Hepatocyte (in vitro differentiated cells): Measurements from ENCODE around the gene CCDC150. TPM values are rescaled to one million over a fixed set of nuclear protein-coding genes. Genes with fewer than 3 reads are reported as not detected.
"Not testable (repeated sequence)": the region's sequence is repeated elsewhere in the genome, so short reads cannot be mapped to it uniquely, and the experiment has no call there.

Source experiments
- DNase-seq: peaks from one replicate; pipeline ENCODE4 v3.0.0-alpha.2; 2016; ENCODE audit warnings: low spot score
- H2AFZ ChIP-seq: fragments of 200-600 bp; sonication (generic); 2 replicates; pipeline ENCODE4 v1.6.0; 2016; ENCODE audit warnings: antibody characterized with exemption, mild to moderate bottlenecking
- H3K27ac ChIP-seq: fragments of 200-600 bp; sonication (generic); 2 replicates; pipeline ENCODE4 v1.5.1; 2016; ENCODE audit warnings: mild to moderate bottlenecking
- H3K27me3 ChIP-seq: fragments of 200-600 bp; sonication (generic); 2 replicates; pipeline ENCODE4 v1.6.1; 2016
- H3K36me3 ChIP-seq: fragments of 200-600 bp; sonication (generic); replicated peaks from 2 replicates; pipeline ENCODE4 v1.5.1; 2016; ENCODE audit warnings: low read depth; ENCODE audit not compliant: insufficient read depth
- H3K4me1 ChIP-seq: fragments of 200-600 bp; sonication (generic); 2 replicates; pipeline ENCODE4 v1.5.1; 2016; ENCODE audit warnings: mild to moderate bottlenecking, moderate library complexity; ENCODE audit not compliant: insufficient read depth
- H3K4me2 ChIP-seq: fragments of 200-600 bp; sonication (generic); 2 replicates; pipeline ENCODE4 v1.6.0; 2016
- H3K4me3 ChIP-seq: fragments of 200-600 bp; sonication (generic); 2 replicates; pipeline ENCODE4 v1.5.1; 2016; ENCODE audit warnings: mild to moderate bottlenecking
- H3K79me2 ChIP-seq: fragments of 200-600 bp; sonication (generic); 2 replicates; pipeline ENCODE4 v1.6.0; 2017; ENCODE audit warnings: mild to moderate bottlenecking
- H3K9me2 ChIP-seq: fragments of 200-600 bp; sonication (generic); replicated peaks from 2 replicates; pipeline ENCODE4 v1.6.0; 2017; ENCODE audit warnings: mild to moderate bottlenecking; ENCODE audit not compliant: insufficient read depth
- H3K9me3 ChIP-seq: fragments of 200-600 bp; sonication (generic); 2 replicates; pipeline ENCODE4 v1.5.1; 2016; ENCODE audit warnings: low read depth, mild to moderate bottlenecking
- H4K20me1 ChIP-seq: fragments of 200-600 bp; sonication (generic); 2 replicates; pipeline ENCODE4 v1.6.0; 2016; ENCODE audit warnings: mild to moderate bottlenecking; ENCODE audit not compliant: insufficient read depth, poor library complexity, severe bottlenecking
- CTCF ChIP-seq: fragments of 200-600 bp; sonication (generic); IDR thresholded peaks from 2 replicates; pipeline ENCODE4 v1.5.1; 2016; ENCODE audit warnings: antibody characterized with exemption, mild to moderate bottlenecking; ENCODE audit not compliant: poor library complexity
- EZH2 ChIP-seq: fragments of 200-600 bp; sonication (generic); IDR thresholded peaks from 2 replicates; pipeline ENCODE4 v1.6.1; 2016; ENCODE audit warnings: antibody characterized with exemption, mild to moderate bottlenecking, borderline replicate concordance
- EZH2phosphoT487 ChIP-seq: fragments of 200-600 bp; sonication (generic); IDR thresholded peaks from one replicate; pipeline ENCODE4 v1.6.1; 2018; ENCODE audit warnings: antibody characterized with exemption, mild to moderate bottlenecking, low read depth, moderate library complexity; ENCODE audit not compliant: unreplicated experiment, severe bottlenecking
- WGBS: methylation state at CpG from one replicate; pipeline ENCODE4 v1.1.6; 2016; ENCODE audit warnings: low lambda C conversion rate; ENCODE audit errors: missing lambda C conversion rate; 5-methylcytosine and 5-hydroxymethylcytosine counted together
- polyA plus RNA-seq: library from polyadenylated mRNA; unstranded; fragments of >200 nt; fragmentation: Nextera tagmentation; extraction: Ambion mirVana; gene quantifications from 2 replicates; pipeline ENCODE4 v1.2.1, GENCODE V29; 2016
- total RNA-seq: library from RNA; depleted of rRNA; stranded (reverse); fragments of >200 nt; gene quantifications from 2 replicates; pipeline ENCODE4 v1.2.3, GENCODE V29; 2014

The CCDC150 gene
- total and polyA plus RNA-seq, 2 experiments from 2014 or later = 6.2 to 6.6 TPM

DNA sequence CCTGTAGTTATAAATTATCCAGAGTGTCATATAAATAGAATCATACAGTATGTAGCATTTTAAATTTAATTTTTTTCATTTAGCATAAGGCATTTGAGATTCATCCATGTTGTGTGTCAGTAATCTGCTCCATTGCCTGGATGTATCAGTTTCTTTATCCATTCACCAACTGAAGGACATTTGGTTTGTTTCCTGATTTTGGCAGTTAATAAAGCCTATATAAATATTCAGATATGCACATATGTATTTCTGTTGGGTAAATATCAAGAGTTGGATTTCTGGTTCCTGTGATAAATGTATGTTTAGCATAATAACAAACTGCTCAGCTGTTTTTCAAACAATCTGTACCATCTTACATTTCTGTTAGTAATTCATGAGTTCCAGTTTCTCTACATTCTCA, 39.9 kb downstream of the CCDC150 start:
- no peaks in the 10 kb centered on the region for H3K79me2 ChIP-seq
- H3K9me3 ChIP-seq = no peaks in the 10 kb centered on the region
- no peak for TF ChIP-seq CTCF
- no peak for TF ChIP-seq EZH2
- no peak for TF ChIP-seq EZH2phosphoT487
- H3K4me3 ChIP-seq = no peak overlapping the region
- no peak overlapping the region for H3K27ac ChIP-seq
- H3K4me2 ChIP-seq = no peak overlapping the region
- no peak for DNase-seq
- H3K27me3 ChIP-seq = no peaks in the 10 kb centered on the region
- no peaks in the 10 kb centered on the region for H4K20me1 ChIP-seq
- no peaks in the 10 kb centered on the region for H3K36me3 ChIP-seq
- H3K4me1 ChIP-seq = no peaks in the 10 kb centered on the region
- no peaks in the 10 kb centered on the region for H3K9me2 ChIP-seq
- no peak overlapping the region for H2AFZ ChIP-seq

DNA sequence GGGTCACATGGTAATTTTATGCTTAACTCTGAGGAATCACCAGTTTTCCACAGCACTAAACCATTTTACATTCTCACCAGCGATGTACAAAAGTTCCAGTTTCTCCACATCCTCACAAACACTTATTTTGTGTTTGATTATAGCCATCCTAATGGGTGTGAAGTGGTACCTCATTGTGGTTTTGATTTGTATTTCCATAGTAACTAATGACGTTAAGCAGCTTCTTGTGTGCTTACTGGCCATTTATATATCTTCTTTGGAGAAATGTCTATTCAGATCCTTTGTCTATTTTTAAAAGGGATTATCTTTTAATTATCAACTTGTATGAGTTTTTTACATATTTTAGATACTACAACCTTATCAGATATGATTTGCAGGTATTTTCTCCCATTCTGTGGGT, 42.0 kb downstream of the CCDC150 start:
- no peak overlapping the region for H3K4me3 ChIP-seq
- TF ChIP-seq EZH2 = no peak
- no peak for TF ChIP-seq EZH2phosphoT487
- TF ChIP-seq CTCF = no peak
- H2AFZ ChIP-seq = no peak overlapping the region
- no peaks in the 10 kb centered on the region for H3K27me3 ChIP-seq
- 96% methylated on average over 2 of the region's 2 CpGs for WGBS
- H3K79me2 ChIP-seq = no peaks in the 10 kb centered on the region
- H3K4me1 ChIP-seq = no peaks in the 10 kb centered on the region
- no peak overlapping the region for H3K4me2 ChIP-seq
- DNase-seq = no peak
- H3K9me3 ChIP-seq = no peaks in the 10 kb centered on the region
- H3K36me3 ChIP-seq = no peaks in the 10 kb centered on the region
- no peaks in the 10 kb centered on the region for H3K9me2 ChIP-seq
- H3K27ac ChIP-seq = no peak overlapping the region
- no peaks in the 10 kb centered on the region for H4K20me1 ChIP-seq

GRCh38 chr2:196685792-196686191, 46.3 kb downstream of the CCDC150 start:
- no peak for DNase-seq
- H3K36me3 ChIP-seq = no peaks in the 10 kb centered on the region
- H3K27me3 ChIP-seq = no peaks in the 10 kb centered on the region
- H3K27ac ChIP-seq = no peak overlapping the region
- TF ChIP-seq EZH2 (no peak), EZH2phosphoT487 (no peak), CTCF (no peak)
- no peaks in the 10 kb centered on the region for H3K9me3 ChIP-seq
- no peaks in the 10 kb centered on the region for H4K20me1 ChIP-seq
- no peaks in the 10 kb centered on the region for H3K4me1 ChIP-seq
- H2AFZ ChIP-seq = no peak overlapping the region
- WGBS = 97% methylated on average over 7 of the region's 7 CpGs
- no peak overlapping the region for H3K4me2 ChIP-seq
- H3K79me2 ChIP-seq = no peaks in the 10 kb centered on the region
- H3K4me3 ChIP-seq = no peak overlapping the region
- H3K9me2 ChIP-seq = no peaks in the 10 kb centered on the region

DNA sequence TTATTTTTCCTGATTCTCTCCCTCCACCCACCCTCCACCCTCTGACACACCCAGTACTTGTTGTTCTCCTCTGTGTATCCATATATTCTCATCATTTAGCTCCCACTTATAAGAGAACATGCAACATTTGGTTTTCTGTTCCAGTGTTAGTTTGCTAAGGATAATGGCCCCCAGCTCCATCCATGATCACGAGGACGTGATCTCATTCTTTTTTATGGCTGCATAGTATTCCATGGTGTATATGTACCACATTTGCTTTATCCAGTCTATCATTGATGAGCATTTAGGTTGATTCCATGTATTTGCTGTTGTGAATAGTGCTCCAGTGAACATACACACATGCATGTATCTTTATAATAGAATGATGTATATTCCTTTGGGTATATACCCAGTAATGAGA, 47.2 kb downstream of the CCDC150 start:
- not testable (repeated sequence) for H3K79me2 ChIP-seq, H3K9me2 ChIP-seq, H3K27me3 ChIP-seq, H3K4me3 ChIP-seq, H3K4me1 ChIP-seq, H3K9me3 ChIP-seq, H2AFZ ChIP-seq, H3K27ac ChIP-seq, H4K20me1 ChIP-seq, H3K36me3 ChIP-seq, H3K4me2 ChIP-seq, DNase-seq
- WGBS = 92% methylated on average over 2 of the region's 2 CpGs
